Gastrocnemius medialis (tissue), 4 donors: ENCODE measurements around the gene DGKE. TPM values are rescaled to one million over a fixed set of nuclear protein-coding genes. Genes with fewer than 3 reads are reported as not detected.

Source experiments
- ATAC-seq, 2 donors: fragments of 150-250 bp; one replicate each; pipeline ENCODE4 v1.9.1; 2016
- DNase-seq, 2 donors: peaks; one replicate each; pipeline ENCODE4 v3.0.0-alpha.2; 2019
- H3K27ac ChIP-seq, 4 donors: fragments of 200-600 bp; sonication (generic); 1 replicate in 1 of 4; 2 replicates in 3 of 4; pipeline ENCODE4 v1.5.1; 2016 to 2018; ENCODE audit warnings: mild to moderate bottlenecking in 2 of 4, moderate library complexity in 1 of 4
- H3K27me3 ChIP-seq, 3 donors: fragments of 200-600 bp; sonication (generic) in 2 of 3; 1 replicate in 1 of 3; 2 replicates in 2 of 3; pipeline versions ENCODE4 v1.5.1 to v1.6.0; 2016 to 2019; ENCODE audit warnings: mild to moderate bottlenecking in 1 of 3, moderate library complexity in 1 of 3
- H3K36me3 ChIP-seq, 2 donors: fragments of 200-600 bp; sonication (generic) in 1 of 2; one replicate each; pipeline ENCODE4 v1.5.1; 2017 to 2018
- H3K4me1 ChIP-seq, 2 donors: fragments of 200-600 bp; sonication (generic) in 1 of 2; one replicate each; pipeline ENCODE4 v1.5.1; 2016 to 2017; ENCODE audit warnings: mild to moderate bottlenecking in 2 of 2
- H3K4me3 ChIP-seq, 4 donors: fragments of 200-600 bp; sonication (generic) in 3 of 4; 1 replicate in 1 of 4; 2 replicates in 3 of 4; pipeline ENCODE4 v1.5.1; 2016 to 2019; ENCODE audit warnings: mild to moderate bottlenecking in 2 of 4
- H3K9me3 ChIP-seq, 3 donors: fragments of 200-600 bp; sonication (generic) in 2 of 3; 1 replicate in 1 of 3; 2 replicates in 2 of 3; pipeline ENCODE4 v1.5.1; 2016 to 2019
- CTCF ChIP-seq, 5 experiments: fragments of 450-650 bp in 3 of 5; fragments of 200-600 bp in 2 of 5; sonication (generic) in 2 of 5; IDR thresholded peaks in 4 of 5; conservative IDR thresholded peaks in 1 of 5; 1 replicate in 4 of 5; 2 replicates in 1 of 5; pipeline ENCODE4 v1.5.1; 2016 to 2019; ENCODE audit warnings: antibody characterized with exemption in 5 of 5, mild to moderate bottlenecking in 3 of 5, moderate library complexity in 3 of 5
- POLR2A ChIP-seq, 2 donors: fragments of 450-650 bp; IDR thresholded peaks; one replicate each; pipeline ENCODE4 v1.6.1; 2017; ENCODE audit warnings: antibody characterized with exemption in 2 of 2, mild to moderate bottlenecking in 2 of 2, moderate library complexity in 2 of 2
- in situ Hi-C, 4 donors: fragments of 200-750 bp; cut with MboI; loops; one replicate each; pipeline versions ENCODE4 v1.15.0 to v1.8.0; 2017; ENCODE audit warnings: low sequenced_read_pairs in 4 of 4
- intact Hi-C: fragments of 100-400 bp; cut with DNase I; formaldehyde crosslinking; loops from one replicate; pipeline ENCODE4 v1.15.1; 2023; ENCODE audit warnings: low total_unique reads
- total RNA-seq, 4 donors: library from RNA; depleted of rRNA; stranded (reverse); fragments of >200 nt; gene quantifications; one replicate each; pipeline versions ENCODE4 v1.1.0 to v1.2.3, GENCODE V29; 2016

Gene DGKE
- total RNA-seq, 4 donors from 2014 or later: 0.53 to 3.0 (median 1.6) TPM

GRCh38 chr17:56792267-56792666, 41.7 kb upstream of the DGKE start:
- TF ChIP-seq POLR2A (IDR thresholded peaks at IDR 0.05) (no peak), CTCF (IDR thresholded peaks at IDR 0.05 in 4 of 5, conservative IDR thresholded peaks at IDR 0.05 in 1 of 5) (no peak)
- Histone ChIP-seq H3K27ac (no peak overlapping the region), H3K27me3 (no peaks in the 10 kb centered on the region), H3K4me1 (peaks cover 0 to 3% of the 10 kb centered on the region in 2 donors), H3K4me3 (no peak overlapping the region), H3K9me3 (no peaks in the 10 kb centered on the region), H3K36me3 (no peaks in the 10 kb centered on the region)
- intact Hi-C loops: no loop called here
- in situ Hi-C loops: no loop called here
- no peak for ATAC-seq
- no peak for DNase-seq

DNA sequence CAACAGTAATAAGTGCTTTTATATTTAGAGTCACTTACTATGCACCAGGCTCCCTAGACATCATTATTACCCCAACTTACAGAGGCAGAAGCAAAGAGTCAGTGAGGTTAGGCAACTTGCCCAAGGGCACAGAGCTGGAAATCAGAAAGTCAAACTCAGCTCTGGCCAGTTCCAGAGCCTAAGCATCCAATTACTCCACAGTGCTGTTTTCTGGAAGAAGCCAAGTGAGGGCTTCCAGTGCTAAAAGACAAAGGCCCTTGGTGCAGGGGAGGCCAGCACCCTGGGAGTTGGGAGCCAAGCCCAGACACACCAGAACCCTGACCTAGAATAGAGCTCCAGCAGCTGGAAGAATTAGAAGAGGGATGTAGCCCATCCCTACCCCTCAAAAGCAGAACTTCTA, 40.4 kb upstream of the DGKE start:
- H3K4me1 ChIP-seq: no peaks in the 10 kb centered on the region
- no peaks in the 10 kb centered on the region for H3K9me3 ChIP-seq
- no peak overlapping the region for H3K4me3 ChIP-seq
- H3K27ac ChIP-seq: no peak overlapping the region
- ATAC-seq (no peak), DNase-seq (no peak)
- intact Hi-C loops (no loop called here), in situ Hi-C loops (no loop called here)
- H3K36me3 ChIP-seq: no peaks in the 10 kb centered on the region
- H3K27me3 ChIP-seq: no peaks in the 10 kb centered on the region
- TF ChIP-seq CTCF (IDR thresholded peaks at IDR 0.05 in 4 of 5, conservative IDR thresholded peaks at IDR 0.05 in 1 of 5) (no peak), POLR2A (IDR thresholded peaks at IDR 0.05) (no peak)

DNA sequence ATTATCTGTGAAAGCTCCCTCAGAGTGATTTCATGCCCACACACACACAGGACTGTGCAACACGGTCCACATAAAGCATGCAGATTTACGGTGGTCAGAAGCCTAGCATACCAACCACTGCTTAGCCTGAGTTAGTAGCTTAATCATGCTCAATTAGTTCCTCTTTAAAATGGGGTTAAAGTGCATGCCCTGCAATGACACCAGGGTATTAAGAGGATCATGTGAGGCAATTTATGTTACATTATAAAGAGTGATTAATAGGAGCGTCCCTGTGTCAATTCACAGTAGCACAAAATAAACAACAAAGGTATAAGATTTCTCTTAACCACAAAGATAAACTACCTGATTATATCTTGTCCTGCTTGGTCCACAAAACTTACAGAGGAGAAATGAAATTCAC, 40.0 kb upstream of the DGKE start:
- Histone ChIP-seq H3K36me3 (no peaks in the 10 kb centered on the region), H3K27me3 (no peaks in the 10 kb centered on the region), H3K4me3 (no peak overlapping the region), H3K4me1 (no peaks in the 10 kb centered on the region), H3K9me3 (no peaks in the 10 kb centered on the region), H3K27ac (no peak overlapping the region)
- ATAC-seq (no peak), DNase-seq (no peak)
- TF ChIP-seq POLR2A (IDR thresholded peaks at IDR 0.05): no peak
- TF ChIP-seq CTCF (IDR thresholded peaks at IDR 0.05 in 4 of 5, conservative IDR thresholded peaks at IDR 0.05 in 1 of 5): no peak
- in situ Hi-C loops: no loop called here
- intact Hi-C loops: no loop called here

GRCh38 chr17:56795221-56795865, 38.6 kb upstream of the DGKE start:
- no peaks in the 10 kb centered on the region for H3K9me3 ChIP-seq
- H3K27ac ChIP-seq: no peak overlapping the region
- H3K4me3 ChIP-seq: no peak overlapping the region
- no peaks in the 10 kb centered on the region for H3K36me3 ChIP-seq
- DNase-seq (no peak), ATAC-seq (no peak)
- in situ Hi-C loops: no loop called here
- H3K4me1 ChIP-seq: no peaks in the 10 kb centered on the region
- H3K27me3 ChIP-seq: no peaks in the 10 kb centered on the region
- TF ChIP-seq POLR2A (IDR thresholded peaks at IDR 0.05) (no peak), CTCF (IDR thresholded peaks at IDR 0.05 in 4 of 5, conservative IDR thresholded peaks at IDR 0.05 in 1 of 5) (no peak)
- intact Hi-C loops: no loop called here

DNA sequence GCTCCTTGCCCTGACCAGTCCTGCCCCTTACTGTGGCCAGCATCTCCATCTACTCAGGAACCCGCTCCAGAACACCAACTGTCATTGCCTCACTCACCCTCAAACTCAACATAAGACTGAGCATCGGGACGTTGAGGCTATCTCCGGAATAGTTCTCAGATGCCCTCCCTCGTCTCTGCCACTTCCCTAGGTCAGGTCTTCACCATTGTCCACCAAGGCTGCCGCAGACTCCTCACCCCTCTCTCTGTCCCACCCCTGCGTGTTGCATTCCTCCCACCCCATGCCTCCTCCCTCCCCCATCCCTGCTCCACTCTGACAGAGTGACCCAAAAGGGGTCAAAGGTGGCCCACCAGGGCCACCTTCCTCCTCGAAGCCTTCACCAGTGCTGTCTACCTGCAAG, 37.4 kb upstream of the DGKE start:
- TF ChIP-seq CTCF (IDR thresholded peaks at IDR 0.05 in 4 of 5, conservative IDR thresholded peaks at IDR 0.05 in 1 of 5): no peak
- no peak for TF ChIP-seq POLR2A (IDR thresholded peaks at IDR 0.05)
- ATAC-seq (no peak), DNase-seq (no peak)
- in situ Hi-C loops: no loop called here
- no peaks in the 10 kb centered on the region for H3K9me3 ChIP-seq
- no peaks in the 10 kb centered on the region for H3K36me3 ChIP-seq
- H3K27ac ChIP-seq: no peak overlapping the region
- intact Hi-C loops: no loop called here
- H3K4me1 ChIP-seq: no peaks in the 10 kb centered on the region
- no peak overlapping the region for H3K4me3 ChIP-seq
- no peaks in the 10 kb centered on the region for H3K27me3 ChIP-seq
